SIG-M5 treated with dmso at 0.1 percent for 504 hours (cell line): Measurements from ENCODE around the gene CDC26.
"Not testable (repeated sequence)": the region's sequence is repeated elsewhere in the genome, so short reads cannot be mapped to it uniquely, and the experiment has no call there.

Experiments
- DNase-seq: peaks from one replicate; lab custom pipeline; 2025; ENCODE audit not compliant: unreplicated experiment; lab: John Stamatoyannopoulos, UW

CDC26 gene

GRCh38 chr9:113296247-113296646 lies 20.9 kb upstream of the CDC26 start:
- DNase-seq: not testable (repeated sequence)

DNA sequence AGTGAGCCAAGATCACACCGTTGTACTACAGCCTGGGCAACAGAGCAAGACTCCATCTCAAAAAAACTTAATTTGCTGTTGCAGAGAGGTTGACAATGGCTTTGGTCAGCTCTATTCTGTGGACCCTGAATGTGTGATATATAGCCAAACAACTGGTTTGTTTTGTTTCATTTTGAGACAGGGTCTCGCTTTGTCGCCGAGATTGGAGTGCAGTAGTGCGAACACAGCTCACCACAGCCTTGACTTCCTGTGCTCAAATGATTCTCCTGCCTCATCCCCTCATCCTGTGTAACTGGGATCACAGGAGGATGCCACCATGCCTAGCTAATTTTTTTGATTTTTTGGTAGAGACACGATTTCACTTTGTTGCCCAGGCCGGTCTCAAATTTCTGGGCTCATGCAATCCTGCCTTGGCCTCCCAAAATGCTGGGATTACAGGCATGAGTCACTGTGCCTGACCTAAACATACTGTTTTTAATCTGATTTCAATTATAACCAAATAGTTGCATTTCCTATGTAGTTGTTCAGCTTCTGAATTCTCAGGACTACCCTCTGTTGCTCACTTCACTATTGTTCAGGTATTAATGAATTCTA lies 18.0 kb upstream of the CDC26 start:
- DNase-seq: no peak

- no peak for DNase-seq
Measured at GRCh38 chr9:113290052-113290607, 14.8 kb upstream of the CDC26 start.

- DNase-seq: no peak
Measured at GRCh38 chr9:113289091-113289490, 13.7 kb upstream of the CDC26 start.

GRCh38 chr9:113281356-113281755 lies 6.0 kb upstream of the CDC26 start:
- no peak for DNase-seq

- no peak for DNase-seq
Measured at GRCh38 chr9:113278840-113279239, 3.5 kb upstream of the CDC26 start.

GRCh38 chr9:113274474-113275156 lies 757 bp downstream of the CDC26 start:
- DNase-seq: peak; percentile 74

- DNase-seq: no peak
Measured at GRCh38 chr9:113269871-113270270, 5.5 kb downstream of the CDC26 start.

DNA sequence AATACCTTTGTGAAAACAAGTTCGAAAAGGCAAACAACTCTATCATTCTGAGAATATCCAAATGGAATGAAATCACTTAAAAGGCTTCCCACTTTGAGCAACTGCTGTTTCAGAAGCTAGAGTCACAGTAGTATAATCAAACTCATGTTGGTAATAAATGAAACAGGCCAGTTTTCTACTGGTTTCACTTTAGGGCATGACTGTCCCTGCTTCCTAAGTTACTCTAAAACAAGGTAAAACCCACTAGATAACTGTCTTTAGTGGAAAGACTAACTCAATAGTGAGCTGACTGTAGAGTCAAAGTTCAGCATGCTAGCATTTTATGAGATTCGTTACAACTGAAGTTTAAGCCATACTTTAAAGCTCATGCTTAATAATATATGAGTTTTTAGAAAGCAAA lies 6.0 kb downstream of the CDC26 start:
- DNase-seq: no peak

- DNase-seq: no peak
Measured at GRCh38 chr9:113267911-113268566, 7.3 kb downstream of the CDC26 start.

DNA sequence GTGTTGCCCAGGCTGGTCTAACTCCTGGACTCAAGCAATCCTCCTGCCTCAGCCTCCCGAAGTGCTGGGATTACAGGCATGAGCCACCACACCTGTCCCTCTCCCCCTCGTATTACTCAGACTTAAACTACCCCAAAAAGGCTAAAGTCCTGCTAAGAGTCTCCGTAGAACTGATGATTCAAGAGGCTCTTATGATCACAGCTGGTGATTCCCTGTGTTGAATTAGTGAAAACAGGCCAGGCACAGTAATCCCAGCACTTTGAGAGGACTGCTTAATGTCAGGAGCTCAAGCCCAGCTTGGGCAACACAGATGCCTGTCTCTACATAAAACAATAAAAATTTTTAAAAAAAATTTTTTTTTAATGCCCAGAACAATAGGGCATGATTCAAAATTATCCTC lies 9.2 kb downstream of the CDC26 start:
- DNase-seq: no peak

GRCh38 chr9:113261917-113262671 lies 13.3 kb downstream of the CDC26 start:
- no peak for DNase-seq

GRCh38 chr9:113258282-113258681 lies 17.1 kb downstream of the CDC26 start:
- DNase-seq: no peak

GRCh38 chr9:113257863-113258262 lies 17.5 kb downstream of the CDC26 start:
- no peak for DNase-seq

DNA sequence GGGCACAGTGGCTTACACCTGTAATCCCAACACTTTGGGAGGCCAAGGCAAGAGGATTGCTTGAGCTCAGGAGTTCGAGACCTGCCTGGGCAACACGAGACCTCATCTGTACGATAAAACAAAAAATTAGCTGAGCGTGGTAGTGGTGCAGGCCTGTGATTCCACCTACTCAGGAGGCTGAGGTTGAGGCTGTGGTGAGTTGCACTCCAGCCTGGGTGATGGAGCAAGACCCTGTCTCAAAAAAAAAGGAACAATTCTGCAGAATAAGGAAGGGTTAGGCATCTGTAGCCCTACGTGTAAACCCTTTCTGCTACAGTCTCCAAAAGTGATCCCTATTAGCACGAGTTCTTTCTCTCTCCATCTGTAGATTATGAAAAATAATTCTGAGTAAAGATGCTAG lies 19.9 kb downstream of the CDC26 start:
- DNase-seq: peak; percentile 7

GRCh38 chr9:113254991-113255390 lies 20.4 kb downstream of the CDC26 start:
- DNase-seq: no peak

DNA sequence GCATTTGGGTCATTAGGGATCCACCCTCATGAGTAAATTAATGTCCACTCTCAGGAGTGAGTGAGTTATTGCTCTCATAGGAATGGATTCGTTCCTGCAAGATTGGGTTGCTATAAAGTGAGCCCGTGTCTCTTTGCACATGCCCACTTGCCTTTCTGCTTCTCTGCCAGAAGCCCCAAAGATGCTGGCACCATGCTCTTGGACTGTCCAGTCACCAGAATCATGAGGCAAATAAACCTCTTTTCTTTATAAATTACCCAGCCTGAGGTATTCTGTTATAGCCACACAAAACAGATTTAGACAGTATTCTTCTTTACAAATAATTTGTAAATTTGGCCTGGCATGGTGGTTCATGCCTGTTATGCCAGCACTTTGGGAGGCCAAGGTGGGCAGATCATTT lies 24.6 kb downstream of the CDC26 start:
- DNase-seq: no peak

DNA sequence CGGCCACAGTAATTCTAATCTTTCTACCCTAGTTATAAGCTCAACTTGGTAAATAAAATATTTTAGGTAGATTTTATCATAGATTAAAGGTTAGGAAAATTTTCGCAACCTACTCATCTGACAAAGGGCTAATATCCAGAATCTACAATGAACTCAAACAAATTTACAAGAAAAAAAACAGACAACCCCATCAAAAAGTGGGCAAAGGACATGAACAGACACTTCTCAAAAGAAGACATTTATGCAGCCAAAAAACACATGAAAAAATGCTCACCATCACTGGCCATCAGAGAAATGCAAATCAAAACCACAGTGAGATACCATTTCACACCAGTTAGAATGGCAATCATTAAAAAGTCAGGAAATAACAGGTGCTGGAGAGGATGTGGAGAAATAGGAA lies 25.7 kb downstream of the CDC26 start:
- not testable (repeated sequence) for DNase-seq

DNA sequence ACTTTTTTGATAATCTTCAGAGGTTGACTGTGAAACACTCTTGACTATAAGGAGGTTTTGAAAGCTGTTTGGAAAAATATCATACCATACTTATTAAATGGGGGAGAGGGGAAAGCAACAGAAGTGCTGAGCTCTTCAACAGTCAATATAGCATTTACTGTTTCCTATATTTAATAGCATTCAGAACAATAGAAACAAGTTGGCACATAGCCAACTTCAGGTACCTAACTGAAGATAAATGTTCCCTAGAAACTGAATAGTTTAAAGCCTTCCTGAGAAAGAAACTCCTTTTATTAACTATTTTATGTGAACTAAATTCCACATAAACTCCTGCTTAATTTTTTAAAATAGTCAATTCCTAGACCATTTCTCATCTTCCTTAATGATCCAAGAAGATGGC lies 27.7 kb downstream of the CDC26 start:
- no peak for DNase-seq

DNA sequence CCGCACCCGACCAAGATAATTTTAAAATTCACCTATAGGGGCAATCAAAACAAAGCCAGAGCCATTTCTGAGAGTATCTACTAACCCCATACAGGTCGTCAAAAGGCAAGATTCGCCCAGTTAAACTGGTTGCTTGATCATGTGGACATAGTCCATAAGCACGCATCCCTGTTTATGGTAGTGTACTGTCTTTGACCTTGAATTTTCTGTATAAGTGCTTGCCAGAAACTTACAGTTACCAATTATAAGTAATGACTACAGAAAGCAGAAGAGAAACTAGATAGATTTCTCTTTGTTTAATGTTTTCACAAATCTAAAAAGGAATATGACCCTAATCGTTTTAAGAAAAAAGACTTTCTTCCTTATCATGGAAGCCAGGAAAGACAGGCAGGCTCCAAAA lies 28.4 kb downstream of the CDC26 start:
- DNase-seq: peak; percentile 6

- DNase-seq: no peak
Measured at GRCh38 chr9:113245894-113246293, 29.5 kb downstream of the CDC26 start.
